Large intestine (tissue), 3 donors: ENCODE results near the gene SCN4B. TPM values are rescaled to one million over a fixed set of nuclear protein-coding genes. Genes with fewer than 3 reads are reported as not detected.
"Not testable (repeated sequence)": the region's sequence is repeated elsewhere in the genome, so short reads cannot be mapped to it uniquely, and the experiment has no call there.

ENCODE experiments used
- DNase-seq, 2 donors: peaks; one replicate each; pipeline versions ENCODE4 v3.0.0 to v3.0.0-alpha.2; 2013
- H3K27ac ChIP-seq: one replicate; pipeline ENCODE4 v1.5.1; 2013; ENCODE audit warnings: low read length
- H3K27me3 ChIP-seq: 2 replicates; pipeline ENCODE4 v1.6.1; 2013; ENCODE audit warnings: low read length; ENCODE audit not compliant: control insufficient read depth, insufficient read depth
- H3K36me3 ChIP-seq: 2 replicates; pipeline ENCODE4 v1.6.1; 2013; ENCODE audit warnings: low read length; ENCODE audit not compliant: control insufficient read depth, insufficient read depth
- H3K4me1 ChIP-seq: one replicate; pipeline ENCODE4 v1.6.1; 2013; ENCODE audit warnings: low read length; ENCODE audit not compliant: control insufficient read depth, insufficient read depth
- H3K4me3 ChIP-seq: one replicate; pipeline ENCODE4 v1.5.1; 2013; ENCODE audit warnings: low read length
- H3K9me3 ChIP-seq: one replicate; pipeline ENCODE4 v1.6.1; 2013; ENCODE audit warnings: mild to moderate bottlenecking, low read depth, low read length, moderate library complexity; ENCODE audit not compliant: control insufficient read depth
- WGBS: methylation state at CpG from one replicate; pipeline ENCODE4 v1.1.5; 2013; ENCODE audit warnings: low lambda C conversion rate; ENCODE audit not compliant: insufficient coverage; 5-methylcytosine and 5-hydroxymethylcytosine counted together
- polyA plus RNA-seq: library from polyadenylated mRNA; unstranded; fragments of 120-200 nt; gene quantifications from one replicate; pipeline ENCODE4 v1.2.1, GENCODE V29; 2013

The SCN4B gene
- polyA plus RNA-seq, 1 donor: 4.2 TPM

GRCh38 chr11:118192817-118193216 lies 40.2 kb upstream of the SCN4B start:
- not testable (repeated sequence) for H3K27ac ChIP-seq, H3K9me3 ChIP-seq, H3K4me3 ChIP-seq, H3K27me3 ChIP-seq, DNase-seq, H3K36me3 ChIP-seq
- WGBS: no CpG with 5 or more reads among the region's 5 CpGs
- peaks cover 19% of the 10 kb centered on the region for H3K4me1 ChIP-seq

- H3K27ac ChIP-seq, DNase-seq, H3K36me3 ChIP-seq, H3K4me3 ChIP-seq, H3K27me3 ChIP-seq, H3K9me3 ChIP-seq: not testable (repeated sequence)
- WGBS: no CpG with 5 or more reads among the region's 2 CpGs
- H3K4me1 ChIP-seq: peaks cover 14% of the 10 kb centered on the region
These were observed 38.4 kb upstream of the SCN4B start for GRCh38 chr11:118190942-118191506.

- DNase-seq: no peak
- no CpG with 5 or more reads among the region's 6 CpGs for WGBS
- Histone ChIP-seq H3K36me3 (no peaks in the 10 kb centered on the region), H3K27ac (no peak overlapping the region), H3K4me3 (no peak overlapping the region), H3K9me3 (peaks cover 3% of the 10 kb centered on the region), H3K4me1 (no peaks in the 10 kb centered on the region), H3K27me3 (peaks cover 2% of the 10 kb centered on the region)
These were observed 33.9 kb upstream of the SCN4B start for GRCh38 chr11:118186346-118187107.

- Histone ChIP-seq H3K4me1 (peaks cover 3% of the 10 kb centered on the region), H3K27me3 (peaks cover 2% of the 10 kb centered on the region), H3K36me3 (no peaks in the 10 kb centered on the region), H3K27ac (no peak overlapping the region), H3K9me3 (no peaks in the 10 kb centered on the region), H3K4me3 (no peak overlapping the region)
- no peak for DNase-seq
- WGBS: 100% methylated on average over 1 of the region's 12 CpGs
These were observed 32.4 kb upstream of the SCN4B start for GRCh38 chr11:118184784-118185579.

GRCh38 chr11:118183691-118184090 lies 31.1 kb upstream of the SCN4B start:
- not testable (repeated sequence) for H3K36me3 ChIP-seq, H3K27me3 ChIP-seq, H3K27ac ChIP-seq, DNase-seq, H3K4me1 ChIP-seq, H3K9me3 ChIP-seq, H3K4me3 ChIP-seq
- WGBS: no CpG with 5 or more reads among the region's 5 CpGs

- DNase-seq: peak; percentile 28 to 53
- WGBS: no CpG with 5 or more reads among the region's 11 CpGs
- no peak overlapping the region for H3K27ac ChIP-seq
- H3K27me3 ChIP-seq: peaks cover 9% of the 10 kb centered on the region
- H3K4me3 ChIP-seq: no peak overlapping the region
- no peaks in the 10 kb centered on the region for H3K9me3 ChIP-seq
- no peaks in the 10 kb centered on the region for H3K36me3 ChIP-seq
- H3K4me1 ChIP-seq: peaks cover 3% of the 10 kb centered on the region
These were observed 27.7 kb upstream of the SCN4B start for GRCh38 chr11:118180300-118180703.

GRCh38 chr11:118176778-118177134 lies 24.1 kb upstream of the SCN4B start:
- 73% methylated on average over 2 of the region's 4 CpGs for WGBS
- Histone ChIP-seq H3K4me1 (peaks cover 9% of the 10 kb centered on the region), H3K27ac (no peak overlapping the region), H3K27me3 (peaks cover 19% of the 10 kb centered on the region), H3K36me3 (no peaks in the 10 kb centered on the region), H3K9me3 (no peaks in the 10 kb centered on the region), H3K4me3 (no peak overlapping the region)
- no peak for DNase-seq

GRCh38 chr11:118175993-118176777 lies 23.6 kb upstream of the SCN4B start, which contains the start of gene SCN2B:
TSS of gene SCN2B (minus strand) at chr11:118176639. CDS start at chr11:118176431, 208 bp downstream.
- no peak within 1 kb of the TSS for H3K27ac ChIP-seq
- WGBS: 27% methylated on average over 3 of the region's 14 CpGs
- peaks cover 13% of the 10 kb centered on the region for H3K4me1 ChIP-seq
- no peaks in the 10 kb centered on the region for H3K36me3 ChIP-seq
- H3K27me3 ChIP-seq: peaks cover 23% of the 10 kb centered on the region
- no peak for DNase-seq
- H3K4me3 ChIP-seq: peak within 1 kb of the TSS; percentile 30
- H3K9me3 ChIP-seq: no peaks in the 10 kb centered on the region

- peaks cover 12% of the 10 kb centered on the region for H3K4me1 ChIP-seq
- WGBS: 83% methylated on average over 2 of the region's 13 CpGs
These were observed 22.7 kb upstream of the SCN4B start for GRCh38 chr11:118175031-118175992.

More at GRCh38 chr11:118175031-118175992, 22.7 kb upstream of the SCN4B start:
- H3K27me3 ChIP-seq: peaks cover 31% of the 10 kb centered on the region
- H3K4me3 ChIP-seq: peak overlapping the region; percentile 30
- no peak overlapping the region for H3K27ac ChIP-seq
- no peaks in the 10 kb centered on the region for H3K9me3 ChIP-seq
- H3K36me3 ChIP-seq: no peaks in the 10 kb centered on the region
- DNase-seq: no peak
